Medulla oblongata (tissue), 1 donor: Measurements from ENCODE around the gene PPP6R1.
"Not testable (repeated sequence)": the region's sequence is repeated elsewhere in the genome, so short reads cannot be mapped to it uniquely, and the experiment has no call there.

ENCODE experiments used
- DNase-seq: peaks from one replicate; pipeline ENCODE4 v3.0.0-alpha.2; 2015; ENCODE audit errors: extremely low spot score

PPP6R1 gene

GRCh38 chr19:55241935-55242464 is 16.8 kb downstream of the PPP6R1 start:
- DNase-seq: no peak

GRCh38 chr19:55241143-55241934 is 17.5 kb downstream of the PPP6R1 start:
- DNase-seq: no peak

GRCh38 chr19:55240713-55241020 is 18.1 kb downstream of the PPP6R1 start:
- DNase-seq: no peak

- DNase-seq: no peak
Measured at GRCh38 chr19:55239004-55239403, 19.8 kb downstream of the PPP6R1 start.

GRCh38 chr19:55238030-55238429 is 20.8 kb downstream of the PPP6R1 start:
- DNase-seq: no peak

GRCh38 chr19:55232986-55233385 is 25.8 kb downstream of the PPP6R1 start:
- DNase-seq: no peak

GRCh38 chr19:55232286-55232602 is 26.6 kb downstream of the PPP6R1 start:
- DNase-seq: no peak

GRCh38 chr19:55231391-55232285 is 27.2 kb downstream of the PPP6R1 start:
- DNase-seq: no peak

- no peak for DNase-seq
Measured at GRCh38 chr19:55230780-55231179, 28.0 kb downstream of the PPP6R1 start.

- DNase-seq: no peak
Measured at GRCh38 chr19:55230329-55230728, 28.5 kb downstream of the PPP6R1 start.

- no peak for DNase-seq
Measured at GRCh38 chr19:55229789-55230182, 29.0 kb downstream of the PPP6R1 start.

- DNase-seq: no peak
Measured at GRCh38 chr19:55229145-55229788, 29.6 kb downstream of the PPP6R1 start.

GRCh38 chr19:55228403-55229031 is 30.3 kb downstream of the PPP6R1 start, which contains the start of gene TMEM86B:
Gene TMEM86B (minus strand): TSS chr19:55228763. CDS start chr19:55228741, 22 bp downstream.
- DNase-seq: no peak

- no peak for DNase-seq
Measured at GRCh38 chr19:55228015-55228391, 30.8 kb downstream of the PPP6R1 start.

GRCh38 chr19:55227241-55228014 is 31.4 kb downstream of the PPP6R1 start:
- DNase-seq: no peak

- no peak for DNase-seq
Measured at GRCh38 chr19:55226788-55227187, 32.0 kb downstream of the PPP6R1 start.

GRCh38 chr19:55226273-55226672 is 32.5 kb downstream of the PPP6R1 start:
- no peak for DNase-seq

GRCh38 chr19:55225415-55225958 is 33.3 kb downstream of the PPP6R1 start:
- no peak for DNase-seq

GRCh38 chr19:55224679-55225414 is 34.0 kb downstream of the PPP6R1 start:
- DNase-seq: not testable (repeated sequence)

- DNase-seq: no peak
Measured at GRCh38 chr19:55224038-55224665, 34.7 kb downstream of the PPP6R1 start.
